CD4-positive, alpha-beta T cell treated with Interferon alpha-2 for 1 hour (primary cell): ENCODE data around the gene ZNF652.
A peak's percentile ranks its signal among the peaks of the same experiment; 100 is the strongest.
"Not testable (repeated sequence)": the region's sequence is repeated elsewhere in the genome, so short reads cannot be mapped to it uniquely, and the experiment has no call there.

ENCODE experiments used
- DNase-seq, 2 donors: peaks; one replicate each; pipeline ENCODE4 v3.0.0-alpha.2; 2020 to 2022

The ZNF652 gene

DNA sequence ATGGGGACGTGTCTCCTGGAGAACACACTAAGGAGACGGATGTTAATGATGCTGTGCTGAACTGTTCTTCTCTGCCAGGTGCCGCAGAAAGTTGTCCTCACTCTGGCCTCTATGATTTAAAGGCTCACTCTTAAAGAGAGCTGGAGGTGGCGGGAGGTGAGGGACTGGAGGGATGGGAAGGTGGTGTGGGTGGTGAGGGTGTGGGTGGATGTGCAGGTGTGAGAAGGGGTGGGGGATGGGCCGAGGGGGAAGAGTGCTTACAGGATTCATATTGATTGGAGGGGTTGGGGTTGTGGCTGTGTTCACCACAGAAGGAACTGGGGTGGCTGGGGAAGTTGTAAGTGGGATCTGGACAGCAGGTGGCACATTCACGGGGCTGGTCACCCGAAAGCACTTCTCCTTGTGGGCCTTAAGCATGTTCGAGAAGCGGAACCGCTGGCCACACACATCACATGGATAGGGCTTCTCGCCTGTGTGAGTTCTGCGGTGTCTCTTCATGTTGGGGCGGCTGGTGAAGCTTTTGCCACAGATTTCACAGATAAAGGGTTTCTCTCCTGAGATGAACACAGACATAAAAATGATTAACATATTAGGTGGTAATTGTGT is 63.6 kb downstream of the ZNF652 start:
- no peak for DNase-seq

GRCh38 chr17:49297141-49297540 is 64.9 kb downstream of the ZNF652 start:
- no peak for DNase-seq

- no peak for DNase-seq
Measured at GRCh38 chr17:49294122-49294521, 67.9 kb downstream of the ZNF652 start.

GRCh38 chr17:49292901-49293300 is 69.1 kb downstream of the ZNF652 start:
- no peak for DNase-seq

DNA sequence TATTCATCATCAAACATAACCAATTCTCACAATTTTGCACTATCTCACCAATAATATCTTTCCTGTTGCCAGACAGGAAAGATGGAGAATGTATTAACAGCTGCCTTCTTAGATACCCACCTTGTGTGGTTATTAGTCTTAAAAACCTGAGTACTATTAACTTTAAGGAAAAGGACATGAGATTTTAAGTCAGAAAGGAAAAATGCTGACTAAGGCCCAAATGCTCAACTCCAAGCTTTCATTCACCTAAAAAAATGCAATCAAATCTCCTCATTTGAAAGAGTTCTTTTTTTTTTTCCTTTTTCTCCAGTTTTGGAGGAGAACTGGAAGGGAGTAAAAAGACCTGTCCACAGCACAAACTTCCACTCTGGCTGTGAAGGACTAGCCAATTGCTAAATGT is 70.1 kb downstream of the ZNF652 start:
- no peak for DNase-seq

- DNase-seq = peak in 1 of 2 donors; percentile 26
Measured at GRCh38 chr17:49290690-49291359, 71.2 kb downstream of the ZNF652 start.

DNA sequence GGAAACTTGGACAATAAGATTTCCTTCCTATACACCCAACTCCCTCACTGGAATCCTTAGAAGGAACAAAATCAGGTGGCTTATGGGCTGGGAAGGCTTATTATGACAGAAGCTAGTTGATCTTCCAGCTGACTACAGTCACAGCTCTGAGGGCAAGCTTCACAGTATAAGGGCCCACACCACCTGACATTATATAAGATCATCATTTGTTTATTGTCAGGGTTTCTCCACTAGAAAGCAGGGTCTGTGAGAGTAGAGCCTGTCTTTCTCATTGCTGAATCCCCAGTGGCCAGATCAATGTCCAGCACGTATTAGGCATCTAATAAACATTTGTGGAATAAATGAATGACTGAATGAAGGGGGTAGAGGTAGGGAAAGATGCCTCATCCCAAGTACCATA is 73.7 kb downstream of the ZNF652 start:
- no peak for DNase-seq

DNA sequence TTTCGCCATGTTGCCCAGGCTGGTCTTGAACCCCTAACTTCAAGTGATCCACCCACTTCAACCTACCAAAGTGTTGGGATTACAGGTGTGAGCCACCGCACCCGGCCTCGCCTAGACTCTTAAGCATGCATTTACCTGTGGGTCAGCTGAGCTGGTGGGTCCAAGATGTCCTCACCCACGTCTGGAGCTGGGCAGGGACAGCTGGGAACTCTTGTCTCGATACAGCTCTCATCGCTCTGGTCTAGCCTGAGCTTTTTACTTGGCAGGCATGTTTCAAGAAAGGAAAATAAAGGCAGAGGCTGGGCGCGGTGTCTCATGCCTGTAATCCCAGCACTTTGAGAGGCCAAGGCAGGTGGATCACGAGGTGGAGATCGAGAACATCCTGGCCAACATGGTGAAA is 74.6 kb downstream of the ZNF652 start:
- no peak for DNase-seq

- not testable (repeated sequence) for DNase-seq
Measured at GRCh38 chr17:49286261-49286973, 75.6 kb downstream of the ZNF652 start.

- DNase-seq = no peak
Measured at GRCh38 chr17:49285716-49286115, 76.3 kb downstream of the ZNF652 start.

- no peak for DNase-seq
Measured at GRCh38 chr17:49280918-49281317, 81.1 kb downstream of the ZNF652 start.

DNA sequence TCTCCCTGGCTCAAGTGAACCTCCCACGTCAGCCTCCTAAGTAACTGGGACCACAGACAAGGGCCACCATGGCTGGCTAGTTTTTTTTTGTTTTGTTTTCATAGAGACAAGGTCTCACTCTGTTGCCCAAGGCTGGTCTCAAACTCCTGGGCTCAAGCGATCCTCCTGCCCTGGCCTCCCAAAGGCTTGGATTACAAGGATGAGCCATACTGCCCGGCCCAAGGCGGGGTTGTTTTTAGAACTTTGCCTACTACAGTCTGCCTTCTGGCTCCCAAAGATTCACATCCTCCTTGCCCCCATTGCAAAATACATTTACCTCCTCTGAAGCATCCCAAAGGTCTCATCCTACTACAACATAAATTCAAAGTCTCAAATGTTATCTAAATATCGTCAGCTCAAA is 82.0 kb downstream of the ZNF652 start:
- DNase-seq = no peak

DNA sequence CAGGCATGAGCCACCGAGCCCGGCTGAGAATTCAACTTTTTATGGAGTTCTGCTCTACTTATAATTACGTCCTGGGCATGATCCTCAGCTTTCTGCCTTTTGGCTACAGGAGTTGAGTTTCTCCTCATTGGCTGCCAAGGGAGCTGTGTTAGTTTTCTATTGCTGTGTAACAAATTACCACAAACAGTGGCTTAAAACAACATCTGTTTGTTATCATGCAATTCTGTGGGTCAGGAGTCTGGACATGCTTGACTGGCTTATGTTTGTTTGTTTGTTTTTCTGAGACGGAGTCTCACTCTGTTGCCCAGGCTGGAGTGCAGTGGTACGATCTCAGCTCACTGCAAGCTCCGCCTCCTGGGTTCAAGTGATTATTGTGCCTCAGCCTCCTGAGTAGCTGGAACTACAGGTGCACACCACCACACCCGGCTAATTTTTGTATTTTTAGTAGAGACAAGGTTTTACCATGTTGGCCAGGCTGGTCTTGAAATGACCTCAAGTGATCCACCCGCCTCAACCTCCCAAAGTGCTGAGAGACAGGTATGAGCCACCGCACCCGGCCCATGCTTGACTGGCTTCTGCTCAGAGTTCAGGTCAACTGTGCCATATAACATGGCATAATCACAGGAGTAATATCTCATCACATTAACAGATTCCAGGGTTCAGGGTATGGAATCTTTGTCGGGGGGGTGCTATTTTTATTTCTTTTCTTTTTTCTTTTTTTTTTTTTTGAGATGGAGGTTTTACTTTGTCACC is 82.6 kb downstream of the ZNF652 start:
- not testable (repeated sequence) for DNase-seq

- DNase-seq = no peak
Measured at GRCh38 chr17:49278076-49278475, 84.0 kb downstream of the ZNF652 start.

DNA sequence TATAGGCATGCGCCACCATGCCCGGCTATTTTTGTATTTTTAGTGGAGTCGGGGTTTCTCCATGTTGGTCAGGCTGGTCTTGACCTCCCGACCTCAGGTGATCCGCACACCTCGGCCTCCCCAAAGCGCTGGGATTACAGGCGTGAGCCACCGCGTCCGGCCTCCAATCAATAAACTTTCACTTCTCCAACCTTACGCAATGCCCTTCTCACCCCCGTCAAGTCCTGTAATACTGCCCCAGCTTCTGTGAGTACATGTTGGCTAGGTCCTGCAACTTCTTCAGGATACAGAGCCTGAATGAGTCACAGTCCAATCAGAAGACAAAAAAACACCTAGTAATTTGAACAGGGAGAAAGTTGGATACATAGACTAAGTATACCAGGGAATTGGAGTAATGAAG is 84.4 kb downstream of the ZNF652 start:
- DNase-seq = no peak

DNA sequence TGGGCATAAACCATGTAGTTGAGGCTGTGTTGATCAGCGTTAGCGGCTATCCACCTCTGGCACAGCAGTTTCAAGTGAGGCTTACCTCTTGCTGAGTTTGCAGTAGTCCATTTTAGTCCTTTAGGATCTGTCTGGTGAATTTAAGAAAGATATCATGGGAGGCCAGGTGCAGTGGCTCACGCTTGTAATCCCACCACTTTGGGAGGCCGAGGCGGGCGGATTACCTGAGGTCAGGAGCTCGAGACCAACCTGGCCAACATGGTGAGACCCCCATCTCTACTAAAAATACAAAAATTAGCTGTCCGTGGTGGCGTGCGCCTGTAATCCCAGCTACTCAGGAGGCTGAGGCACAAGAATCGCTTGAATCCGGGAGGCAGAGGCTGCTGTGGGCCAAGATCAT is 86.1 kb downstream of the ZNF652 start:
- DNase-seq = not testable (repeated sequence)

GRCh38 chr17:49269356-49269755 is 92.7 kb downstream of the ZNF652 start:
- no peak for DNase-seq

DNA sequence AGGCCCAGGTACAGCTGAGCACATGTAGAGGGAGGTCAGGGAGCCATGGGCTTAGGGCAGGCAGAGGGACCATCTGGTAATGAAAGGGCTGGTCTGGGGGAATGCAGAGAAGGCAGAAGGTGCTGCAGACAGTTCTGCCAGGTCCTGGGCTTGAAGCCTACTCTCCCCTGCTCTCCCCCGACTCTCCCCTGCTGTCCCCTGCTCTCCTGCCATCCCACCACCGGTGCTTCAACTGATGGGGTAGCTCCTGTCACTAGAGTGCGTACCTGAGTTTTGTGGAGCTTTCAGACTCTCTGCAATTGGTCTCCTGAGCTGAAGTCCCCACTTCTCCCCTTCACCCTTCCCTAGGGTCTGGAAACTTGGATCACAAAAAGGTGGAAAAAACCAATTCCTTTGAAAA is 94.1 kb downstream of the ZNF652 start:
- DNase-seq = no peak

- DNase-seq = no peak
Measured at GRCh38 chr17:49266233-49266632, 95.8 kb downstream of the ZNF652 start.

DNA sequence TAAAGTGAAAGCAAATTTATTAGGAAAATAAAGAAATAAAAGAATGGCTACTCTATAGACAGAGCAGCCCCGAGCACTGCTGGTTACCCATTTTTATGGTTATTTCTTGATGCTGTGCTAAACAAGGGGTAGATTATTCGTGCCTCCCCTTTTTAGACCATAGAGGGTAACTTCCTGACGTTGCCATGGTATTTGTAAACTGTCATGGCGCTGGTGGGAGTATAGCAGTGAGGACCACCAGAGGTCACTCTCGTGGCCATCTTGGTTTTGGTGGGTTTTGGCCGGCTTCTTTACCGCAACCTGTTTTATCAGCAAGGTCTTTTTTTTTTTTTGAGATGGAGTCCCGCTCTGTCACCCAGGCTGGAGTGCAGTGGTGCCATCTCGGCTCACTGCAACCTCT is 100.5 kb downstream of the ZNF652 start:
- DNase-seq = not testable (repeated sequence)

GRCh38 chr17:49260817-49261291 is 101.2 kb downstream of the ZNF652 start:
- no peak for DNase-seq

DNA sequence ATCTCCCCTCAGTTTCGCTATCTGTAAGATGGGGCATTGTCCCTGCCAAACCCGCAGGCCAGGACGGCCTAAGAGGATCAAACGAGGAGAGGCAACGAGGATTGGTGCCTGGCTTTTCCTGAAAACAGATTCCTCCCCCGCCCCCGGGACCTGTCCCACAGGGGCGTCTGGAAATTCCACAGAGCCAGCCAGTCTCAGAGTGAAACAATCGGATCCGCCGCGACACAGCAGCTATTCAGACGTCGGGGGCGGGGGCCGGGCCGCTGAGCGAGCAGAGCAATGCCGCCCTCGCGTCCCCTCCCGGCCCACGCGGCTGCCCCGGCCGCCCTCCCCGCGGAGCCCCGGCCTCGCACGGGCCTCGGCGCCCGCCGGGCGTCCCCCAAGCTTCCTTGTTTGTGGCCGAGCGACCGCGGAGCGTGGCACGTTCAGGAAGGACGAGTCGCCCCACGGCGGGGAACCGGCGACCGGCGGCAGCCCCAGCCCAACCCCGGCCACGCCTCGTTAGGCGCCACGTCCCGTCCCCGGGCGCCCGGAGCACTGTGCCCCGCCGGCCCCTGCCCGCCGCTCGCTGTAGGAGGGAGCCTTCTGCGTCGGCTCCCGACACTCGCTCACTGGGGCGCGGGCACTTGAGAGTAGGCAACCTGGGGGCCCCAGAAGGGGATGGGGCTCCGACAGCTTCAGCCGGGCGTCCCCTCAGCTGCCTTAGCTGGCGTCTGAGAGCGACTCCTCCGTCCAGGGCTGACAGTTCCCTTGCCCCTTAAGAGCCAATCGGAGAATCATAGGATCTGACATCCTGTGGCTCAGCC is 101.8 kb downstream of the ZNF652 start:
- peak; percentile 41 to 51 for DNase-seq

DNA sequence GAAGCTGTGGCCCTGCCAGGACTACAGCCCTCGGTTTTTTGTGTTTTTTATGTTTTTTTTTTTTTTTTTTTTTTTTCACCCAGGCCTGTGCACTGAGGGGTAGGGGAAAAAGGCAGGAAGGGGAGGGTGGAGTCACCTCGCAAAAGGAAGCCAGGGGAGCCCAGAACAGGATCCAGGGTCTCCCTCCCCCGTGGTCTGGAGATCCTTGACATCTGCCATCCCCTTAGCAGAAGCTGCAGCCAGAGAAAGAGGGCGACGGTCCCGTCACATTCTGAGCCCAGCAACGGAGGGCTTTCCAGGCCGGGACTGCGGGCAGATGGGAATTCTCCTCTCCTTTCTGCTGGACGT is 102.4 kb downstream of the ZNF652 start:
- no peak for DNase-seq
